Prostate gland (tissue), 2 donors: ENCODE measurements around the gene PPP3R1. TPM values are rescaled to one million over a fixed set of nuclear protein-coding genes. Genes with fewer than 3 reads are reported as not detected.

Experiments
- DNase-seq: peaks from one replicate; pipeline ENCODE4 v3.0.0-alpha.2; 2019; ENCODE audit warnings: low spot score
- H3K27ac ChIP-seq, 2 donors: fragments of 200-600 bp; sonication (generic); 2 replicates each; pipeline ENCODE4 v1.5.1; 2017 to 2019
- H3K27me3 ChIP-seq: fragments of 200-600 bp; sonication (generic); replicated peaks from 2 replicates; pipeline ENCODE4 v1.5.1; 2019; ENCODE audit not compliant: insufficient read depth
- H3K36me3 ChIP-seq, 2 donors: fragments of 200-600 bp; sonication (generic); 1 replicate in 1 of 2; 2 replicates in 1 of 2; pipeline versions ENCODE4 v1.5.1 to v1.8.1; 2017 to 2019
- H3K4me1 ChIP-seq: fragments of 200-600 bp; sonication (generic); replicated peaks from 2 replicates; pipeline ENCODE4 v1.5.1; 2019
- H3K4me3 ChIP-seq, 2 donors: fragments of 200-600 bp; sonication (generic); 2 replicates each; pipeline ENCODE4 v1.5.1; 2017 to 2019
- H3K9me3 ChIP-seq: fragments of 200-600 bp; sonication (generic); 2 replicates; pipeline ENCODE4 v1.5.1; 2017
- POLR2A ChIP-seq: fragments of 450-650 bp; IDR thresholded peaks from one replicate; pipeline ENCODE4 v1.6.1; 2016; ENCODE audit warnings: antibody characterized with exemption, mild to moderate bottlenecking
- POLR2AphosphoS5 ChIP-seq: sonication (generic); formaldehyde crosslinking; IDR thresholded peaks from one replicate; pipeline ENCODE4 v1.6.1; 2017; ENCODE audit warnings: antibody characterized with exemption
- WGBS: methylation state at CpG from one replicate; pipeline ENCODE4 v1.1.5; 2018; 5-methylcytosine and 5-hydroxymethylcytosine counted together
- intact Hi-C: fragments of 100-400 bp; cut with DNase I; formaldehyde crosslinking; loops from one replicate; pipeline ENCODE4 v1.14.2; 2022
- total RNA-seq, 2 donors: library from RNA; depleted of rRNA; stranded (reverse); fragments of >200 nt; gene quantifications; one replicate each; pipeline ENCODE4 v1.1.0, GENCODE V29; 2016
- TF ChIP-seq, protein P1 (sequence below), 4 experiments: fragments of 200-600 bp in 2 of 4; fragments of 450-650 bp in 2 of 4; sonication (generic) in 2 of 4; IDR thresholded peaks; 1 replicate in 3 of 4; 2 replicates in 1 of 4; pipeline ENCODE4 v1.5.1; 2016 to 2019; ENCODE audit warnings: antibody characterized with exemption in 4 of 4, mild to moderate bottlenecking in 2 of 4, moderate library complexity in 2 of 4

Gene PPP3R1
- total RNA-seq, 2 donors from 2014 or later, result 31.3 to 34.9 TPM

DNA sequence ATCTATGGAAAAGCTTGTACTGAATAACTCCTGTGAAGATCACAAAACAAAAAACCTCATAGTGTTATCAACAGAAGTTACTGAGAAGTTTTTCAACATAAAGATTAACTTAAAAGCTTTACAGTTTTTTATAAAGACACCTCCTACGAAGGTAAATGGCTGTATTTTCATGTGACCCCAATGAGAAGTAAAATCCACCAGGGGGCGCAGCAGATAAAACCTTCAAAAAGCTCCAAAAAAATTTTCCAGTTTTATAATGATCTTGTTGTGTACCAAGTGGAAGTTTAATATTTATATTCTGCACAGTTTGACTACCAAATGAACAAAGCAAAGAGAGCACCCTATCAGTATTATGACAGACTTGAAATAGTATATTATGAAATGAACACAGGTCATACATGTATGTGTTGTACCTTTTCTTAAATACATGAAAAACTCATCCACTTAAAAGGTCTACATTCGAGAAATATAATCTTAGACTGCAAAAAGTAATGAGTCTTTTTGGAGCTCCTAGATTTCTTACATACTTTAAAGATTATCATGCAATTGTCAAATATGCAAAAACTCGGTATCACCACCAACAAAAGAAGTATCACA, 56.1 kb downstream of the PPP3R1 start:
- TF ChIP-seq POLR2A, result no peak
- TF ChIP-seq, protein P1, sequence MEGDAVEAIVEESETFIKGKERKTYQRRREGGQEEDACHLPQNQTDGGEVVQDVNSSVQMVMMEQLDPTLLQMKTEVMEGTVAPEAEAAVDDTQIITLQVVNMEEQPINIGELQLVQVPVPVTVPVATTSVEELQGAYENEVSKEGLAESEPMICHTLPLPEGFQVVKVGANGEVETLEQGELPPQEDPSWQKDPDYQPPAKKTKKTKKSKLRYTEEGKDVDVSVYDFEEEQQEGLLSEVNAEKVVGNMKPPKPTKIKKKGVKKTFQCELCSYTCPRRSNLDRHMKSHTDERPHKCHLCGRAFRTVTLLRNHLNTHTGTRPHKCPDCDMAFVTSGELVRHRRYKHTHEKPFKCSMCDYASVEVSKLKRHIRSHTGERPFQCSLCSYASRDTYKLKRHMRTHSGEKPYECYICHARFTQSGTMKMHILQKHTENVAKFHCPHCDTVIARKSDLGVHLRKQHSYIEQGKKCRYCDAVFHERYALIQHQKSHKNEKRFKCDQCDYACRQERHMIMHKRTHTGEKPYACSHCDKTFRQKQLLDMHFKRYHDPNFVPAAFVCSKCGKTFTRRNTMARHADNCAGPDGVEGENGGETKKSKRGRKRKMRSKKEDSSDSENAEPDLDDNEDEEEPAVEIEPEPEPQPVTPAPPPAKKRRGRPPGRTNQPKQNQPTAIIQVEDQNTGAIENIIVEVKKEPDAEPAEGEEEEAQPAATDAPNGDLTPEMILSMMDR (IDR thresholded peaks at IDR 0.05), result peak in 2 of 4 experiments; percentile 67 to 86
- no peak for TF ChIP-seq POLR2AphosphoS5
- peak; percentile 25 for DNase-seq
- Histone ChIP-seq H3K27ac (no peak overlapping the region), H3K27me3 (no peaks in the 10 kb centered on the region), H3K4me3 (no peak overlapping the region), H3K4me1 (no peaks in the 10 kb centered on the region), H3K9me3 (no peaks in the 10 kb centered on the region), H3K36me3 (no peaks in the 10 kb centered on the region)
- intact Hi-C loops, result no loop called here
- 52% methylated on average over 4 of the region's 4 CpGs for WGBS

DNA sequence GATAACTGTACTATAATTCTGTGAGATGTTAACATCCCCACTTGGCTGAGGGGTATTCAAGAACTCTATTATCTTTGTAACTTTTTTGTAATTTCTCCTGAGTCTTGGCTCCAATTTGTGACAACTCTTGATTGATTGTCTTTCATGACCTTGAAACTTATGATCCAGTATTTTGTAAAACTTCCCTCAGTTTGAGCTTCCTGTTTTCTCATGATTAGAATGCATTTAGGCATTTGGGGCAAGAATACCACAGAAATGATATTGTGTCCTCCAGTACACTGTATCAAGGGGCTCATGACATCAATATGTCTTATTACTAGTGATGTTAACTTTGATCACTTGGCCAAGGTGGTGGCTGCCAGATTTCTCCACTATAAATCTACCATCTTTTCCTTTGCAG, 57.2 kb downstream of the PPP3R1 start:
- intact Hi-C loops, result no loop called here
- no peak for DNase-seq

DNA sequence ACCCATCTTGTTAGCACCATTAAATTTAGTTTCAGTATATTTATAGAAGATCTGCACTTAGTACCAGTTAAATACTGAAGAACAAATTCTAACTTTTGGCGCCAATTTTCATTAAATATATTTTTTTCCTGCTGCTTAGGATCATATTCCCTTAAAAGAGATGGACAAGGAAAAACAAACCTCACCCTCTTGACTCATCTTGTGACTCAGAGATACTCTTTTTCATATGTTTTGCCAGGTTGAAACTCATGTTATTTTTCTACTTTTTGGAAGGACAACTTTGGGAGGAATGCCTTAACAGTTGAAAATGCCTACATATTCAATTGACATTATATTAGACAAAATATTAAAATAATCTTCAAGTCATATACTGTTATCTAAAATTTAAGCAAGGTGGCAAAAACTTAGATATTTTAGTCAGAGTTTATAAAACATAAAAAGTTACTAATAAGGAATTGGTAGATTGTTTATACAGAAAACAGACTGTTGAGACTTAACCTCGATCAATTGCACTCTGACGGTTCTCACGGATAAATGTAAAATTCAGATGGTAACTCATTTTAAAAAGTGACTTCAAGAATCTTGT, 58.5 kb downstream of the PPP3R1 start:
- WGBS, result 87% methylated on average over 4 of the region's 4 CpGs
- TF ChIP-seq, protein P1 (IDR thresholded peaks at IDR 0.05), result no peak
- no peak for TF ChIP-seq POLR2A
- no peak for TF ChIP-seq POLR2AphosphoS5
- no peaks in the 10 kb centered on the region for H3K27me3 ChIP-seq
- H3K4me1 ChIP-seq, result no peaks in the 10 kb centered on the region
- intact Hi-C loops, result no loop called here
- no peak for DNase-seq
- no peak overlapping the region for H3K27ac ChIP-seq
- H3K9me3 ChIP-seq, result no peaks in the 10 kb centered on the region
- H3K4me3 ChIP-seq, result no peak overlapping the region
- no peaks in the 10 kb centered on the region for H3K36me3 ChIP-seq

More for the DNA sequence above, 57.2 kb downstream of the PPP3R1 start:
- Histone ChIP-seq H3K27me3 (no peaks in the 10 kb centered on the region), H3K4me3 (no peak overlapping the region), H3K27ac (no peak overlapping the region), H3K9me3 (no peaks in the 10 kb centered on the region), H3K4me1 (no peaks in the 10 kb centered on the region), H3K36me3 (no peaks in the 10 kb centered on the region)
- TF ChIP-seq POLR2A (no peak), POLR2AphosphoS5 (no peak)
- TF ChIP-seq, protein P1 (IDR thresholded peaks at IDR 0.05), result no peak

DNA sequence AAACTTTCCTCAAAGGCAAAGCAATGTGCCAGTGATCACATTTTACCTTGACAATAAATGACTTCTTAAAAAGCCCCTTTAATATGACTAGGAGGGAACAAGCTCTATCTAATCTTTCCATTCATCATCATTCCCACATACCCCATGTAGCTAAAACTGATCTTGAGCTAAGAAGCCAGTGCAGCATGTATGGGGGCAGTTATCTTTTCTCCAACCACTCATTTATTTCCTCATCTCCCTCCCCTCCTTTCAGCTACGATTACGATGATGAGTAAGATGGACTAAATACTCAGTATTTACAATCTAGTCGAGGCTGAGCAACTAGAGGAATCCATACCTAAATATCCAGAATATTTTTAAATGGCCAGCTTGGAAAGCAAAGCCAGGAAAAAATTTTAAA, 59.2 kb downstream of the PPP3R1 start:
- intact Hi-C loops, result no loop called here
- no peaks in the 10 kb centered on the region for H3K4me1 ChIP-seq
- H3K9me3 ChIP-seq, result no peaks in the 10 kb centered on the region
- no peaks in the 10 kb centered on the region for H3K36me3 ChIP-seq
- no peak for TF ChIP-seq POLR2AphosphoS5
- TF ChIP-seq POLR2A, result no peak
- TF ChIP-seq, protein P1 (IDR thresholded peaks at IDR 0.05), result no peak
- 60% methylated on average over 3 of the region's 3 CpGs for WGBS
- no peak for DNase-seq
- no peaks in the 10 kb centered on the region for H3K27me3 ChIP-seq
- no peak overlapping the region for H3K27ac ChIP-seq
- no peak overlapping the region for H3K4me3 ChIP-seq
